Keratinocyte (primary cell): Measurements from ENCODE around the gene ERC1. TPM values are rescaled to one million over a fixed set of nuclear protein-coding genes. Genes with fewer than 3 reads are reported as not detected.

ENCODE experiments used
- DNase-seq: peaks from one replicate; pipeline ENCODE4 v3.0.0-alpha.2; 2011; ENCODE audit warnings: low read depth, missing footprints, low spot score
- FAIRE-seq: peaks from 2 replicates; lab custom pipeline; 2011; peaks lifted over from hg19 to GRCh38; lab: Jason Lieb, UNC
- H2AFZ ChIP-seq: 2 replicates; pipeline ENCODE4 v1.6.0; 2012; ENCODE audit warnings: low read length, control low read depth, inconsistent platforms; ENCODE audit not compliant: control insufficient read depth
- H3K27ac ChIP-seq: 2 replicates; pipeline ENCODE4 v1.5.1; 2011; ENCODE audit warnings: low read length; ENCODE audit not compliant: control insufficient read depth, insufficient read depth
- H3K27me3 ChIP-seq: 3 replicates; pipeline ENCODE4 v1.6.0; 2011; ENCODE audit warnings: low read length; ENCODE audit not compliant: control insufficient read depth, insufficient read depth; ENCODE audit errors: extremely low read depth
- H3K36me3 ChIP-seq, 2 experiments: 2 replicates in 1 of 2; 3 replicates in 1 of 2; pipeline ENCODE4 v1.5.1; 2011; ENCODE audit warnings: low read length in 2 of 2, mild to moderate bottlenecking in 1 of 2; ENCODE audit not compliant: control insufficient read depth in 2 of 2, insufficient read depth in 2 of 2; ENCODE audit errors: extremely low read depth in 1 of 2
- H3K4me1 ChIP-seq: 3 replicates; pipeline ENCODE4 v1.5.1; 2011; ENCODE audit warnings: low read length; ENCODE audit not compliant: control insufficient read depth, insufficient read depth; ENCODE audit errors: extremely low read depth
- H3K4me2 ChIP-seq: 3 replicates; pipeline ENCODE4 v1.6.0; 2011; ENCODE audit warnings: low read depth, low read length; ENCODE audit not compliant: control insufficient read depth, insufficient read depth; ENCODE audit errors: extremely low read depth
- H3K4me3 ChIP-seq, 3 experiments: fragments of 200-600 bp in 1 of 3; sonication (generic) in 1 of 3; 2 replicates in 2 of 3; 3 replicates in 1 of 3; pipeline ENCODE4 v1.5.1; 2011 to 2016; ENCODE audit warnings: low read length in 3 of 3, mild to moderate bottlenecking in 3 of 3, control low read depth in 2 of 3, inconsistent platforms in 1 of 3, low read depth in 1 of 3, mixed read lengths in 1 of 3, mixed run types in 1 of 3, moderate library complexity in 1 of 3; ENCODE audit not compliant: control insufficient read depth in 2 of 3, insufficient read depth in 2 of 3; ENCODE audit errors: extremely low read depth in 1 of 3
- H3K79me2 ChIP-seq: 2 replicates; pipeline ENCODE4 v1.6.0; 2012; ENCODE audit warnings: low read length; ENCODE audit not compliant: control insufficient read depth, insufficient read depth
- H3K9ac ChIP-seq: 3 replicates; pipeline ENCODE4 v1.6.0; 2011; ENCODE audit warnings: low read length; ENCODE audit not compliant: control insufficient read depth, insufficient read depth; ENCODE audit errors: extremely low read depth
- H3K9me1 ChIP-seq: 3 replicates; pipeline ENCODE4 v1.6.0; 2011; ENCODE audit warnings: low read length; ENCODE audit not compliant: control insufficient read depth, insufficient read depth; ENCODE audit errors: extremely low read depth
- H3K9me3 ChIP-seq: 2 replicates; pipeline ENCODE4 v1.5.1; 2012; ENCODE audit warnings: low read depth, low read length; ENCODE audit not compliant: control insufficient read depth
- H4K20me1 ChIP-seq: 3 replicates; pipeline ENCODE4 v1.6.0; 2011; ENCODE audit warnings: low read length; ENCODE audit not compliant: control insufficient read depth, insufficient read depth; ENCODE audit errors: extremely low read depth
- EZH2 ChIP-seq: IDR thresholded peaks from one replicate; pipeline ENCODE4 v1.6.1; 2012; ENCODE audit warnings: inconsistent platforms, mild to moderate bottlenecking, low read length, moderate library complexity
- dilution Hi-C: fragments of 300-500 bp; cut with MboI; formaldehyde crosslinking; loops from one replicate; pipeline ENCODE4 v1.7.0; 2020; ENCODE audit warnings: low sequenced_read_pairs; ENCODE audit not compliant: extremely low pct_ligation_motif_present
- polyA plus RNA-seq, 5 experiments: library from polyadenylated mRNA; depleted of rRNA in 3 of 5; stranded (reverse) in 3 of 5; stranded (forward) in 1 of 5; unstranded in 1 of 5; fragments of >200 nt; gene quantifications; 1 replicate in 1 of 5; 2 replicates in 3 of 5; 3 replicates in 1 of 5; pipeline versions ENCODE4 v1.2.1 to v1.2.3, GENCODE V29; 2011 to 2012; ENCODE audit warnings: missing spikeins in 2 of 5, low read depth in 1 of 5, low replicate concordance in 1 of 5
- TF ChIP-seq, protein P1 (sequence below), 3 experiments: IDR thresholded peaks in 1 of 3; conservative IDR thresholded peaks in 1 of 3; optimal IDR thresholded peaks in 1 of 3; 2 replicates in 2 of 3; 3 replicates in 1 of 3; pipeline versions ENCODE3 to v1.5.1; 2011; ENCODE audit warnings: low read length in 3 of 3, mild to moderate bottlenecking in 3 of 3, moderate library complexity in 2 of 3, control low read depth in 1 of 3, inconsistent platforms in 1 of 3; ENCODE audit not compliant: insufficient read depth in 2 of 3; ENCODE audit errors: extremely low read depth in 1 of 3

Gene ERC1
- polyA plus RNA-seq, 1 donor (not counting 4 experiments of a cell fraction or from before 2014, with no cell fraction given): 16.1 TPM

DNA sequence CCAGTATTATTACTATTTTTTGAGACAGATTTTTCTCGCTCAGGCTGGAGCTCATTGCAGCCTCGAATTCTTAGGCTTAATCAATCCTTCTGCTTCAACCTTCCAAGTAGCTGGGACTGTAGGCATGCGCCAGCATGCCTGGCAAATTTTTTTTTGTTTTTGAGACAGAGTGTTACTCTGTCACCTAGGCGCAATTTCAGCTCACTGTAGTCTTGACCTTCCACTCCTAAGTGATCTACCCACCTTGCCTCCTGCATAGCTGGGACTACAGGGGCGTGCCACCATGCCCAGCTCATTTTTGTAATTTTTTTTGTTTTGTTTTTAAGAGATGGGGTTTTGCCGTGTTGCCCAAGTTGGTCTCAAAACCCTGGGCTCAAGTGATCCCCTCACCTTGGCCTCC, 15.2 kb downstream of the ERC1 start:
- no peaks in the 10 kb centered on the region for H3K9me3 ChIP-seq
- peak; percentile 85 for FAIRE-seq
- H3K79me2 ChIP-seq: peaks cover 69% of the 10 kb centered on the region
- peaks cover 0 to 3% of the 10 kb centered on the region in 2 experiments for H3K36me3 ChIP-seq
- H3K27me3 ChIP-seq: no peaks in the 10 kb centered on the region
- peaks cover 17% of the 10 kb centered on the region for H3K4me1 ChIP-seq
- H3K9ac ChIP-seq: no peak overlapping the region
- H3K27ac ChIP-seq: peak overlapping the region; percentile 20
- no peak overlapping the region for H2AFZ ChIP-seq
- H4K20me1 ChIP-seq: peaks cover 5% of the 10 kb centered on the region
- DNase-seq: no peak
- dilution Hi-C loops: no loop called here
- TF ChIP-seq EZH2: no peak
- TF ChIP-seq, protein P1, sequence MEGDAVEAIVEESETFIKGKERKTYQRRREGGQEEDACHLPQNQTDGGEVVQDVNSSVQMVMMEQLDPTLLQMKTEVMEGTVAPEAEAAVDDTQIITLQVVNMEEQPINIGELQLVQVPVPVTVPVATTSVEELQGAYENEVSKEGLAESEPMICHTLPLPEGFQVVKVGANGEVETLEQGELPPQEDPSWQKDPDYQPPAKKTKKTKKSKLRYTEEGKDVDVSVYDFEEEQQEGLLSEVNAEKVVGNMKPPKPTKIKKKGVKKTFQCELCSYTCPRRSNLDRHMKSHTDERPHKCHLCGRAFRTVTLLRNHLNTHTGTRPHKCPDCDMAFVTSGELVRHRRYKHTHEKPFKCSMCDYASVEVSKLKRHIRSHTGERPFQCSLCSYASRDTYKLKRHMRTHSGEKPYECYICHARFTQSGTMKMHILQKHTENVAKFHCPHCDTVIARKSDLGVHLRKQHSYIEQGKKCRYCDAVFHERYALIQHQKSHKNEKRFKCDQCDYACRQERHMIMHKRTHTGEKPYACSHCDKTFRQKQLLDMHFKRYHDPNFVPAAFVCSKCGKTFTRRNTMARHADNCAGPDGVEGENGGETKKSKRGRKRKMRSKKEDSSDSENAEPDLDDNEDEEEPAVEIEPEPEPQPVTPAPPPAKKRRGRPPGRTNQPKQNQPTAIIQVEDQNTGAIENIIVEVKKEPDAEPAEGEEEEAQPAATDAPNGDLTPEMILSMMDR (optimal IDR thresholded peaks at IDR 0.05 in 1 of 3, IDR thresholded peaks at IDR 0.05 in 1 of 3, conservative IDR thresholded peaks at IDR 0.05 in 1 of 3; ENCODE audit: extremely low read depth in 1 of 3, insufficient read depth in 2 of 3, low read length in 3 of 3): no peak
- no peak overlapping the region for H3K4me3 ChIP-seq
- peak overlapping the region; percentile 41 for H3K4me2 ChIP-seq
- H3K9me1 ChIP-seq: peaks cover 5% of the 10 kb centered on the region

DNA sequence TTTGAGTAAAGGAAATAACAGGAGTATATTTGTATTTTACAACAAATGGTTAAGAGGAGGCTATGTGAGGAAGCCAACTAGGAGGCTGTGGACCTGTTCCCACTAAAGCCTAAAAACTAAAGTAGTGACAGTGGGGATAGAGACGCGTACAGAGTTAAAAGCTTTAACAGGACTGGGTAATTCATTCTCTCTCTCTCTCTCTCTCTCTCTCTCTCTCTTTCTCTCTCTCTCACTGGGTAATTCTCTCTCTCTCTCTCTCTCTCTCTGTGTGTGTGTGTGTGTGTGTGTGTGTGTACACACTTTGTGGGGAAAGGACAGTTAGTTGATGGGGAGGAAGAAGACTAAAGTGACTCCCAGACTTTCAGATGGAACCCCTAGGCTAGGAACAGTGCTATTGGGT, 16.3 kb downstream of the ERC1 start:
- Histone ChIP-seq H3K4me2 (no peak overlapping the region), H3K9me3 (no peaks in the 10 kb centered on the region), H3K79me2 (peaks cover 66% of the 10 kb centered on the region), H3K27ac (no peak overlapping the region), H3K9me1 (peaks cover 5% of the 10 kb centered on the region), H3K36me3 (peaks cover 0 to 3% of the 10 kb centered on the region in 2 experiments), H3K9ac (no peak overlapping the region), H4K20me1 (peaks cover 5% of the 10 kb centered on the region), H3K4me3 (no peak overlapping the region), H3K27me3 (no peaks in the 10 kb centered on the region), H3K4me1 (peaks cover 17% of the 10 kb centered on the region), H2AFZ (no peak overlapping the region)
- DNase-seq (no peak), FAIRE-seq (no peak)
- dilution Hi-C loops: no loop called here
- TF ChIP-seq EZH2: no peak
- TF ChIP-seq, protein P1 (optimal IDR thresholded peaks at IDR 0.05 in 1 of 3, IDR thresholded peaks at IDR 0.05 in 1 of 3, conservative IDR thresholded peaks at IDR 0.05 in 1 of 3; ENCODE audit: extremely low read depth in 1 of 3, insufficient read depth in 2 of 3, low read length in 3 of 3): no peak
